Stimulated activated CD4-positive, alpha-beta T cell treated with anti-CD3 and anti-CD28 coated beads, Interleukin-15, amount 100 ng/mL, for 24 hours (primary cell): Measurements from ENCODE around the gene CDK14.
"Not testable (repeated sequence)": the region's sequence is repeated elsewhere in the genome, so short reads cannot be mapped to it uniquely, and the experiment has no call there.

ENCODE experiments used
- DNase-seq: peaks from one replicate; pipeline ENCODE4 v3.0.0-alpha.2; 2020

CDK14 gene

GRCh38 chr7:91135703-91136430, 539.7 kb downstream of the CDK14 start:
- no peak for DNase-seq

DNA sequence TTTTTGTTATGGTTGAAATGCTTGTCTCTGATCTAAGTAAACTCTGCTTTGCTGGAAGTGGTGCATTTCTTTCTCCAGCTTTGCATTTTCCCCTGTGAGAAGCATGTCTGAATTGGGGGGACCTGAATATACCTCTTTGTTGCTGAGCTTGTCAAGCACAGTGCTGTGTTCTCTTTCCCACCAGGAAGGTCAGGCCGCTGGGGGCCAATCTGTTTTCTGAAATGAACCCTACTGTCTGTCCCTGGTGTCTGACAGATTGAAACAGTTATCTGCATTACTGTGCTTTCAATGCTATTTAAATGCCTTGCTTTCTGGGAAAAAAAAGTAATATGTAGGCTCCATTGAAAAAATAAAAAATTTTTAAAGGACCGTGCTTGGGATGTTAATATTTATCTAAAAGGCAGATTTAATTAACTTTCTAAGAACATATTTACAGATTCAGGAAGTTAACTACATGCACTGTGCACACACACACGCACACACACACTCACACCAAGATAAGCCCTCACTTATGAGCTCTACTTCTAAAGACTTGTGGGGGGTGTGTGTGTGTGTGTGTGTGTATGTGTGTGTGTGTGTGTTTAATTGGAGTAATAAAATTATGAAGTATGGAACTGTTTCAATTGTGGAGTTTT, 541.1 kb downstream of the CDK14 start:
- no peak for DNase-seq

GRCh38 chr7:91137788-91138368, 541.8 kb downstream of the CDK14 start:
- no peak for DNase-seq

GRCh38 chr7:91140286-91140685, 544.2 kb downstream of the CDK14 start:
- no peak for DNase-seq

DNA sequence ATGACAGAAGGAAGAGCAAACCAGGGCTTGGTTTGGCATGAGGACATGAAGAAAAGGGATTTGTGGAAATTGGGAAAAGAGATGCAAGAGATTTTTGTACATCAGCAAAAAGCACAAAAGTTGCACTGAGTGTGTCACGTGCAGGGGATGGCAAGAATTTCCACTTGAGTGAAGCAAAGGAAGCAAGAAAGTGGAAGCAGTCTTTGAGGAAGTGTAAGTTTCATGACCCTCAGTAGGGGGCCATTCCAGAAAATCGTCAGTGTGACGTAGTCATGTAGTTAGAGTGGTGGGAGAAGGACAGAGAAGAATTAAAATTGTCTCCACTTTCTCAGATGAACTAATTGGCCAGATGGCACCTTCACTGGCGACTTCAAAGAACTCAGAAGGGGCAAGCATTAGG, 544.9 kb downstream of the CDK14 start:
- DNase-seq: no peak

DNA sequence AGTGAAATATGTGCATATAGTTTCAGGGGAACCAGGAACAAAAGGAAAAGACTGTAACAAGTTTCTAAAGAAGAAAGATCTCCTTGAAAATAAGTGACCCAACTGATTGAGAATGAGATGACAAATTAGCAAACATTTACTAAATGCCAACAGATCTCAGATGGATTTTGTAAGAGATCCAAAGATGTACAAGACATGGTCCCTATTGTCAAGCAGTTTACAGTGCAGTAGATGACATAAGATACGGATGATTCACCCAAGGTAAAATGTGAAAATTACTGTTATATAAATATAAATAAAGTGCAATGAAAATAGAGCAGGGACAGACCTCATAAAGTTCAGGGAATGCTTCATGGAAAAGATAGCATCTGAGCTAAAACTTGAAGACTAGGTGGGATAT, 546.6 kb downstream of the CDK14 start:
- no peak for DNase-seq

DNA sequence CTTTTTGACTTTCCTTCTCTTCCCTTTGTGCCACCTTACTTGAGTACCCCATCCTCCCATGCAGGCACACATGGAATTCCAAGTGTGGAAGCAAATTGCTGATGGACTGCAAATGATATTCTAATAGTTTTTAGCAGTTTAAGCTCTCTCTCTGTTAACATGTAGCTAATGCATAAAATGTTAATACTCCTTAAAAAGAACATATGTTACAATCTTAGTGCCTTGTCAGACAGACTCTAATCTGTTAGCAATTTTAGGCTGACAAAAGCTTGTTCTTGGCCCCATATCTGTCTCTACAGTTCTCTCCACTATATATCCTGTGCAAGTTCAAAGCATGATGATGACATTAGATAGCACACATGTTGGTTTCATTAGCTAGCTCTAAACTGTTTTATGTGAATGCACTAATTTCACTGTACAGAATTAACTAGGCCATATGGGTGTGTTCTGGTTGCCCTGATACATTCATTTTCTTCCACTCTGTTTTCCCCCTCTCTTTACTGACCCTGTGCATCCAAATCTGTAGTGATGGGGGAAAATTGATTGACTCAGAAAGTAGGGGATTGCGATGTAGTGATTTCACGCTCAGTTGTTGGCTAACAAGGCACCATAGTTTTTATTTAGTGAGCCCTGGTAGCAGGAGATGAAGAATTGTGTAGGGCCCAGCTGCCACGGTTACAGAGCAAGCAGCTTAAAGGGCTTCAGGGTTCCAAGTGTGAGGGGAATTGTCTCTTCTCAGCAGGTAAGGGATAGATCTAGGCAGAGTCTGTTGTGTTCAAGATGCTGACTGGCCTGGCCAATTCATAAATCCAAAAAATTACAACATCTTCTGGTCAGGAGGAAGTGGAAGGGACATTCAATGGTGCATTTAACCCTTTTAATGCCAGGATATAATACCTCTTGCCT, 553.5 kb downstream of the CDK14 start:
- DNase-seq: no peak

- no peak for DNase-seq
These were observed 555.8 kb downstream of the CDK14 start for GRCh38 chr7:91151916-91152315.

DNA sequence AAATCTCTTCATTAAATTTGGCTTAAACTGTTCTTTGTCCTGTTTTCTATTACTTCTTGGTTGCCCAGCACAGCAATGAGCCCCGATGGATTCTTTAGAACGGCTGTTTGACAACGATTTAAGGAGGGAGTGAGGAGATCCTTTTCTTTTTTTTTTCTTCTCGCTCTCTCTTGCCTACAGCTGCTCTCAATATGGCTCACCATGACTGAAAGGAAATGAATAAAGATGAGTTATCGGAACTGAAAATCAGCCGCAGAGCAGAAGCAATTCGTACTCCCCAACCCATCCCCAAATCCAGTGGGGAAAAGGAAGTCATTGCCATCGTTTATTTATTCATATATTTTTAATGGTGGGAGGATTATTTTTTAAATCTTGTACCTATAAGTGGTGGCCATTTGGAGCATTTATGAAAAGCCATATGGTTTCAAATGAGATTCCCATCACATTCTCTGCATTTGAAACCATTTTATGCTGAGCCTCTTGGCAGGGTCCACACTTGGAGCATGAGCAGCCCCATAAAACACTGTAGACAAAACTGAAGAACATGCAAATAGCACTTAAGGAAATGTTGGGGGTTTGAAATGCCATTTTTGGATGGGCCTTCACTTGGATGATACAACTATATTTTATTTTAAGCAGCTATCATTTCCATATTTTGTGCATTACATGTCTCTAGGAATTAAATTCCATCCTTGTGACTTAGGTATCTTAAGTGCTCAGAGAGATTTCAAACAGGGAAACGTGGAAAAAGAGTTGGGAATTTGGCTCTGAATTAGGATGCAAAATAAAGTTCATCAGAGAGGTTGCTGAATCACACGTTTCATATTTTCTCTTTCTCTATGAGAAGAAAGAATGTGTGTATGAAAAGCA, 560.4 kb downstream of the CDK14 start:
- DNase-seq: no peak

GRCh38 chr7:91157579-91158320, 561.6 kb downstream of the CDK14 start:
- DNase-seq: no peak

DNA sequence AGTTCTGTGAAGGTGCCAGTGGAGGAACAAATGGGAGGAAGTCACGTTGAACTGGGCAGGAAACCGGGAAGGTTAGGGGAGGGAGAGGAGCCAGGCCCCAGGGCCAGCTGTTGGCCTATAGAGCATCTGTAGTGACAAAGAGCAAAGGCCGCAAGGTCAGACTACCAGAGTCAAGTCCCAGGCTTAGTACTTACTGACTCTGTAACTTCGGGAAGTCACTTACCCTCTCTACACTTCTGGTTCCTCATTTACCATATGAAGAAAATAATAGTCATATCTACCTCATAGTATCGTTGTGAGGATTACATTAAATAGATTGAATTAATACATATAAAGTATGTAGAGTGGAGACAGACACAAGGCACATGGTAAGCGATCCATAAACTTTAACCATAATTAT, 566.3 kb downstream of the CDK14 start:
- DNase-seq: no peak

- no peak for DNase-seq
These were observed 568.4 kb downstream of the CDK14 start for GRCh38 chr7:91164506-91164905.

GRCh38 chr7:91165006-91165845, 569.1 kb downstream of the CDK14 start:
- no peak for DNase-seq

GRCh38 chr7:91165846-91166230, 569.7 kb downstream of the CDK14 start:
- no peak for DNase-seq

DNA sequence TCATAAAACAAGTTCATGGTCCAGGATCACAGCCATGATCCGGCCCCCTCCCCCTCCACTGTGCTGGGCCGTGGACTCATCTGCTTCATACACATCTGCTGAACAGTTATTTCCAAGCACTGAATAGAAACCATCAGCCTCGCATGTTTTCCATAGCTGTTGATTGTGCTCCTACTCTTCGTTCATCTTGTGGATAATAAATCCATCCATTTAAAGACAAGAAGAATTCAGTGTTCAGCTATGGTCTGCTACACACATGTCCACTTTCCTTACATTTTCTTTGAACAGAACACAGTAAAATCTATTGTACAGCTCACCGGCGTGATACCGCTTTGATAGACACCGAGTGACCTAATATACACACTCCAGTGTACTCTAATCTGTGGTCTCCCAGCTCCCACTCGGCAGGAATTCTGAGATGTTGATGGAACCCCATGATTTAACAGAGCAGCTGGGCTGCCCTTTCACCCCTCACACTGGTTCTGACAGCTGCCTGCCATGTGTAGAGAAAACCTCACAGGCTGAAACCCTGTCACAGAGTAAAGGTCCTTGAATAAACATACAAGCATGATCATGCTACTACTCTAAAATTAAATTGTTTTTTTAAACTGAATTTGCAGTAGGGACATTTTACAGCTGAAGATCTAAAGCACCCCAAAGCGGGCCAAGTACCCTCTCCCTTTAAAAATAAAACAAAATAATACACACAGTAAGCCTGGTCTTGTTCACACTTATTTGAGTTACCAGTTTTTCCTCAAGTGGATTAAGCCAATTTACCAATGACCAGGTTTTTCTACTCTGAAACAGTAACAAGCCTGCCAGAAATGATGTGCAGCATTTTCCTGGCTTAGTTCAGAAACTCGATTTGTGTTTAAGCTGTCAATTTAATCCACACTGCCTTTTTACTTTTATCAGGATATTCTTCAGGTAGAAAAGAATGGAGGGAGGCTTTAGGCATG, 573.0 kb downstream of the CDK14 start:
- DNase-seq: no peak

GRCh38 chr7:91169830-91170191, 573.7 kb downstream of the CDK14 start:
- no peak for DNase-seq

DNA sequence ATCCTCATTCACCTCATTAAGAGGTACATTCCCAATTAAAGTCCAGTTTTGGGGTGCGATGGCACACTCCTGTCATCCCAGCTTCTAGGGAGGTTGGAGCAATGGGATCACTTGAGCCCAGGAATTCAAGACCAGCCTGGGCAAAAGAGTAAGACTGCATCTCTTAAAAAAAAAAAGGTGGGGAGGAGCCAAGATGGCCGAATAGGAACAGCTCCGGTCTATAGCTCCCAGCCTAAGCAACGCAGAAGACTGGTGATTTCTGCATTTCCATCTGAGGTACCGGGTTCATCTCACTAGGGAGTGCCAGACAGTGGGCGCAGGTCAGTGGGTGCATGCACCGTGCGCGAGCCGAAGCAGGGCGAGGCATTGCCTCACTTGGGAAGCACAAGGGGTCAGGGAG, 577.1 kb downstream of the CDK14 start:
- DNase-seq: not testable (repeated sequence)

- no peak for DNase-seq
These were observed 584.6 kb downstream of the CDK14 start for GRCh38 chr7:91180746-91181145.

DNA sequence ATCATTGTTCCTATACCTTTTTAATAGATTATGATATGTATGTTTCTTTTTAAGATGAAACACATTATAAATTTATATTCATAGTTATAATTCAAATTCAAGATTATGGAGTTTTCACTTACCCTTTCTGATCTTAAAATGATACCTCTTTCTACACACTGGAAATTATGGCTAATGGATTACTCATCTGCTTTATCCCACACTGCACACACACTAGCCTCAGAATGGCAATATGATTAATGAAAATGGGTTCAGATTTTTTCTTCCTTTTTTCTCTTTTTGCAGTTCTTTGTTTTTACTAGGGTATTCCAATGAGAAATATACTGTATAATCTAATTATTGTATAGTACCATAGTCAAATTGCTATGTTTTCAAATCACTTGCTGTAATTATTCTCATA, 585.8 kb downstream of the CDK14 start:
- no peak for DNase-seq
